Stimulated activated CD4-positive, alpha-beta T cell treated with anti-CD3 and anti-CD28 coated beads, TNF-alpha, amount 100 ng/mL, for 24 hours (primary cell): ENCODE data around the gene CGB3.

Experiments
- DNase-seq, 3 experiments: peaks; one replicate each; pipeline ENCODE4 v3.0.0-alpha.2; 2020; ENCODE audit warnings: low read depth in 3 of 3

CGB3 gene

DNA sequence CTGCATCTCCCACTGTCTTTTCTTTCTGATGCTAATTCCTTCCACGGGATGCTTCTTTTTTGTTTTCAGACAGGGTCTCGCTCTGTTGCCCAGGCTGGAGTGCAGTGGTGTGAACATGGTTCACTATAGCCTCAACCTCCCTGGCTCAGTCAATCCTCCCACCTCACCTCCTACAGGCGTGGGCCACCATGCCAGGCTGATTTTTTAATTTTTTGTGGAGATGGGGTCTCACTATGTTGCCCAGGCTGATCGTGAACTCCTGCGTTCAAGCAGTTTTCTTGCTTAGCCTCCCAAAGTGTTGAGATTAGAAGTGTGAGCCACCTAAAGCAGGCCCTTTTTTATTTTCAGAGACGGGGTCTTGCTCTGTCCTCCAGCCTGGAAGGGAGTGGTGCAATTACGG is 35.8 kb downstream of the CGB3 start:
- DNase-seq, result no peak

- no peak for DNase-seq
These were observed 36.8 kb downstream of the CGB3 start for GRCh38 chr19:48987323-48987722.

- no peak for DNase-seq
These were observed 37.9 kb downstream of the CGB3 start for GRCh38 chr19:48986211-48986610.

DNA sequence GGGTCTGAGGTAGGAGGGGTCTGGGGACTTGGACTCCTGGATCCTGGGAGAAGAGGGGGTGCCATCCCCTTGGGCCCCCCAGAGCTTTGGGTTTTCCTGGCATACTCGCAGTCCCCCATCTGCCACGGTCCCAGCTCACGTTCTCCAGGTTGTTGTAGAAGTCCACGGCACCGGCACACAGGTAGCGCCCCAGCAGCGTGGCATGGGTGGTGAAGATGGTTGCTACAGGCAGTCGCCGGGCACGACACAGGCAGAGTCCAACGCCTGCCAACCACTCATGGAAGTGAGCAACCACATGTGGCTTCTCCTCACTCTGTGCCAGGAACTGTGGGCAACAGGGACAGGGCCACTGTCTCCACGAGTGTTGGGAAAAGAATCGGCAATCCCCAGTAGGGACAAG is 38.4 kb downstream of the CGB3 start:
- DNase-seq, result no peak

DNA sequence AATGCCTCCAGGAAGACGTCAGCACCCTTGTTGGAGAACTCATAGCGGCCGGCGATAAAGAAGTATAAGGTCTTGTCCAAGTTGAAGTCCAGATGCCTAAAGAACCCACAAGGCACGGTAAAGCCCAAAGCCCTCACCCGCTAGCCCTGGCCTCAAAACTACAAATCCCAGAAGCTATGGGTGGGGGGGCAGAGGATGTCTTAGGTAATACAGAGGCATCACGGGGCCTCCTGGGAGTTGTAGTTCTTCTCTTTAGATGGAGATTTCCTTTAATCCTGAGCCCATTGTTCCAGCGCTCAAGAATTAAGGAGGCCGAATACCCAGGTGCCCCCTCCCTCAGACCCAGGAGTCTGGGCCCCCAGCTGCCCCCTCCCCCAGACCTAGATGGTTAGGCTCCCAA is 41.9 kb downstream of the CGB3 start:
- no peak for DNase-seq

- DNase-seq, result no peak
These were observed 47.1 kb downstream of the CGB3 start for GRCh38 chr19:48977061-48977460.

DNA sequence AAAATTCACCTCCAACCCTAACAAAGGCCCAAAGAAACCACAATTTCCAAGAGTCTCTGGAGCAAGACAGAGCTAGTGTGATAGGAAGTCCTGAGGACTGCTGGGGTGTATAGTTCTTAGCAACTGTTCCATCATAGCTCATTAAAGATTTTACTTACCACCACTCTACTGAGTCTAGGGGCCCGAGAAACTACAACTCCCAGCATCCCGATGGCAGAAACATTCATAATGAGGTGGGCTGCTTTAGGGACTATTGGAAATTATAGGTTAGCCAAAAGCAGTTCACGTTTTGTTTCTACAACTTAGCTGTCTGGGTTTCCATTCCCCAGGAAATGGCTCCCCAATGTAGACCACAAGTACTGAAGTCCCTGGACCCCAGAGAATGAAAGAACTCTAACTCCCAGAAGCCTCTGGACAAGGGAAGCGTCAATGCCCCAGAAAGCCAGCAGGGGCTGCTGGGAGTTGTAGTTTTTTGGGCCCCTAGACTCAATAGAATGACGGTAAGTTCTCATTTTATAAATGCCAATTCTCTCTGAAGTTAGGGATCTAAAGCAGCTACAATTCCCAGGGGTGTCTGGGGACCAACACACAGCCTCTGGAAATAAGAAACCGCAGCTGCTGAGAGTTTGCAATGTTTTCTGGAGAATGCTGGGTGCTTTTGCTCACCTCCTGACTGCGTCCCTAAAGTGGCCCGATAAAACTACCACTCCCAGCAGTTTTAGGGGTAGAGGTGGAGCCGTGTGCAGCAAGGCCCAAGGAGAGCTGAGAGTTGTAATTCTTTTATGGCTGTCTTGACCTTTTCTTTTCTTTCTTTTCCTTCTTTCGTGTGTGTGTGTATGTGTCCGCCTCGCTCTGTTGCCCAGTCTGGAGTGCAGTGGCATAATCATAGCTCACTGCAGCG is 47.9 kb downstream of the CGB3 start:
- DNase-seq, result no peak
